Activated naive CD8-positive, alpha-beta T cell treated with anti-CD3 and anti-CD28 coated beads for 36 hours (primary cell): Measurements from ENCODE around the gene DLX3. TPM values are rescaled to one million over a fixed set of nuclear protein-coding genes. Genes with fewer than 3 reads are reported as not detected.

Experiments
- DNase-seq: peaks from one replicate; pipeline ENCODE4 v3.0.0; 2021
- H3K27ac Mint-ChIP-seq: one replicate; pipeline ENCODE4 v1.8.0; 2022; ENCODE audit warnings: mild to moderate bottlenecking, moderate library complexity, mixed read lengths
- H3K27me3 Mint-ChIP-seq: one replicate; pipeline ENCODE4 v1.8.0; 2022; ENCODE audit warnings: mild to moderate bottlenecking, mixed read lengths
- H3K36me3 Mint-ChIP-seq: one replicate; pipeline ENCODE4 v1.8.0; 2021; ENCODE audit warnings: mild to moderate bottlenecking, mixed read lengths
- H3K4me1 Mint-ChIP-seq: one replicate; pipeline ENCODE4 v1.8.0; 2021; ENCODE audit warnings: mixed read lengths
- H3K4me3 Mint-ChIP-seq: one replicate; pipeline ENCODE4 v1.8.0; 2022; ENCODE audit warnings: mild to moderate bottlenecking, moderate library complexity, mixed read lengths
- H3K9me3 Mint-ChIP-seq: one replicate; pipeline ENCODE4 v1.8.0; 2022; ENCODE audit warnings: mixed read lengths
- total RNA-seq, 2 experiments: library from RNA; stranded (reverse); gene quantifications; one replicate each; pipeline ENCODE4 v1.2.3, GENCODE V29; 2021

Gene DLX3
- total RNA-seq, 2 experiments from 2014 or later, result 0.16 to 0.19 TPM

DNA sequence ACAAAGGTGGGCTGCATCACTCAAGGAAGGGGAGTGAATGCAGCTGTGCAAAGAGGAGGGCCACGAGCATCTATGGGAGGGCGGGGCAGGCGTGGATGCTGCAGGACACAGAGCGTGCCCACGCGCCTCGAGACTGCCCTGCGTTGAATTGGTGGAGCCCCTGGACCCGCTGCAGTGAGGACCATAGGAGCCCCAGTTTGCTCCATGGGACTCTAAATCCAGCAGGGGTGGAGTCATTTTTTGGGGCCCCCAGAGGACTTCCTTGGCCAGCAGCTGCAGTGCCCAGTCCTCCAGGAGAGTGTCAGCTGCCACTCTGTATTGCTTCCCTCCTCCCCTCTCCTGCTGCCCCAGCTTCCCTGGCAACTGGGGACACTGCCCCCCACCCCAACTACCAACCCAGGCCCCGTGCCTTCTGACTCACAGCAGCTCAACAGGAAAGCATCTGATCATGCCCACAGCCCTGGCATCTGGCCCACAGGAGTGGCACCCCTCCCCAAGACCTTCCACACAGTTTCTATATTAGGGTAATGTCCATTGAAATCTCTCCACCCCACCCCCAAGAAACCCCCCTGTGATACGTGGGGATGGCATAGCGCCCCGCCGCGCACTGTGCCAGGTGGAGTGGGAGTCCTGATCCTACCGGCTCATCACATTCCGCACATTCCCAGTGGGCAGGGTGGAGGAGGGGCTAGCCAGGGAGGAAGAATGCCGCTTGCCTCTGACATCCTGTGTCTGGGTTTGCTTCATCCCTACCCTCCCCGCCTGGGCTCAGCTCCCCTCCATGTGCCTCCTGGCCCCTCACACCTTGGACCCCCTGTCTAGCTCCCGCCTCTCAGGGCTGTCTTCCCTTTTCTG, 33.1 kb upstream of the DLX3 start:
- DNase-seq, result no peak
- Mint-ChIP-seq H3K27me3 (peaks cover 38% of the 10 kb centered on the region), H3K27ac (no peak overlapping the region), H3K4me3 (no peak overlapping the region), H3K36me3 (no peaks in the 10 kb centered on the region), H3K9me3 (no peaks in the 10 kb centered on the region), H3K4me1 (peaks cover 8% of the 10 kb centered on the region)

DNA sequence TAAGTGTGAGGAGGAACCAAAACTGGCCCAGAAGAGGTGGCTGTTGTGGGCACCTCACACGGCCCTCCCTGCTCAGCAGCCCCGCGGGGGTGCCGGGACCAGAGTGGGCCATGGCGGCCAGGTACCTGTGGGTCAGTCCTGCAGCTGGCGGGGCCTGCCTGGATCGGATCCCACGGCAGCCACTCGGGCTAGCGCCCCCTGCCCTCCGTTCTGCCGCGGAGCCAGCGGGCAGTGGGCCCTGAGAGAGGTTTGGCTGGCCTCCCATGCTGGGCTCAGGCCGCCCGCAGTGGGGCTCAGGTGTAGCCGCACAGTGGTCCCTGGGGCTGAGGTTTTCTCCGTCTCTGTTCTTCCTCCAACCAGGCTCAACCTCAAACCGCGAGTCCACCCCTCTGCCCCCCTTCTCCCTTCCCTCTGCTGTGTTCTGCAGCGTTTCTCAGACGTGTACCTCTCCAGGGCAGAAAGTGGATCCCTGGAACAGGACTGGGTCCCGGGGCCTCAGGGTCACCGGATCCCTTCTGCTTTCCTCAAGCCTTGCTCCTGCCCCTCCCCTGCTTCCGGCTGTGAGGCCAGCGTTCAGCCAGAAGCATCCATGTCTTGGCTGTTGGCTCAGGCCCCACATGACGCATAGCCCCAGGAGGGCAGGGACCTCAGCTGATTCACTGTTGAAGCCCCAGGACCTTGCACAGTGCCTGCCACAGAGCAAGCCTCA, 32.3 kb upstream of the DLX3 start:
- DNase-seq, result no peak
- Mint-ChIP-seq H3K9me3 (no peaks in the 10 kb centered on the region), H3K27ac (no peak overlapping the region), H3K36me3 (no peaks in the 10 kb centered on the region), H3K27me3 (peaks cover 38% of the 10 kb centered on the region), H3K4me1 (peaks cover 8% of the 10 kb centered on the region), H3K4me3 (no peak overlapping the region)

GRCh38 chr17:50026837-50027171, 31.8 kb upstream of the DLX3 start:
- H3K4me1 Mint-ChIP-seq, result peaks cover 8% of the 10 kb centered on the region
- H3K27me3 Mint-ChIP-seq, result peaks cover 42% of the 10 kb centered on the region
- DNase-seq, result peak; percentile 74
- H3K4me3 Mint-ChIP-seq, result no peak overlapping the region
- no peaks in the 10 kb centered on the region for H3K36me3 Mint-ChIP-seq
- H3K9me3 Mint-ChIP-seq, result no peaks in the 10 kb centered on the region
- no peak overlapping the region for H3K27ac Mint-ChIP-seq

DNA sequence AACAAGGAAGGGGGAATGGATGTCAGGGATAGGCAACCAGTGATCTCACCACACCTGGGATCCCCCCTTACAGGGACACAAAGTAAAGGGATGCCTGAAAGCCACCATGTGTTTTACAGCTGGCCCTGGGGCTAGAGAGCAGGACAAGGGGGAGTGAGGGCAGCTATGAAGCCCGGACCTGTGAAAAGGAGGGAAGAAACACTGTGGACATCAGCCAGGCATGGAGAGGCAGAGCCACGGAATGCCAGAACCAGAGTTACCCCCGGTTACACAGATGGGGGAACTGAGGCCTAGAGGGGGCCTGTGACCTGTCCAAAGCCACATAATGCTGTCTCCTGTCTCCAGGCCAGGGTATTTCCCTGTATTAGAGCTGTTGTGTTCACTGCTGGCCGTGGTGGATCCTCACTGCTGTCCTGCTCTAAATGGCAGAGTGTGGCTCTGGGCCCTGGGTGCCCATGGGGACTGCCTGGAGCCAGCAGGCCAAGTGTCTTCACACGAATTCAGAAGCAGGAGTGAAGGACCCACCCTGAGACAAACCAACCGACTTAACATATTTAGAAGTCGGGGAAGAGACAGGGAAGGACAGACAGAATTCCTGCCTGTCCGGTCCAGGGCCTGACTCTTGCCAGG, 31.1 kb upstream of the DLX3 start:
- H3K36me3 Mint-ChIP-seq, result no peaks in the 10 kb centered on the region
- no peak overlapping the region for H3K27ac Mint-ChIP-seq
- no peaks in the 10 kb centered on the region for H3K9me3 Mint-ChIP-seq
- peaks cover 8% of the 10 kb centered on the region for H3K4me1 Mint-ChIP-seq
- H3K4me3 Mint-ChIP-seq, result no peak overlapping the region
- no peak for DNase-seq
- peaks cover 42% of the 10 kb centered on the region for H3K27me3 Mint-ChIP-seq

DNA sequence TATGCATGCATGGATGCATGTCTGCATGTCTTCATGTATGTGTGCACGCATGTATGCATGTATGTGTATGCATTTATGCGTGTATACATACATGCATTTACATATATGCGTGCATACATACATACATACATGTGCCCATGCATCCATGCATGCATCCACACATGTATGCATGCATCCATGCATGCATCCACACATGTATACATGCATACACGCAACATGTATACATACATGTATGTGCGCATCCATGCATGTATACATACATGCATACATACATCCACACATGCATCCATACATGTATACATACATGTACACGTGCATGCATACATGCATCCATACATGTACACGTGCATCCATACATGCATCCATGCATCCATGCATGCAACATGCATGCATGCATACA, 29.8 kb upstream of the DLX3 start:
- Mint-ChIP-seq H3K27ac (no peak overlapping the region), H3K4me3 (no peak overlapping the region), H3K36me3 (no peaks in the 10 kb centered on the region), H3K9me3 (no peaks in the 10 kb centered on the region), H3K4me1 (peaks cover 8% of the 10 kb centered on the region), H3K27me3 (peaks cover 35% of the 10 kb centered on the region)
- DNase-seq, result no peak

DNA sequence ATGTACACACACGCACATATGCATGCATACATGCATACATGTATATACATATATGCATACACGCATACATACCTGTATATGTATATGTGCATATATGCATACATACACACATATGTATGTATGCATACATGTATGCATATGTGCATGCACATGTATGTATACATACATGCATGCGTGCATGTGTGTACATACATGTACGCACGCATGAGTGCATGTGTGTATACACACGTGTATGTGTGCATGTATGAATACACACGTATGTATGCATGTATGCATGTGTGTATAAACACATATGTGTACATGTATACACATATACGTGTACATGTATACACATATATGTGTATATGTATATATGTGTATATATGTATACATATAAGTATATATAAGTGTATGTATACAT, 28.5 kb upstream of the DLX3 start:
- Mint-ChIP-seq H3K36me3 (no peaks in the 10 kb centered on the region), H3K4me1 (peaks cover 6% of the 10 kb centered on the region), H3K27me3 (peaks cover 33% of the 10 kb centered on the region), H3K27ac (no peak overlapping the region), H3K9me3 (no peaks in the 10 kb centered on the region), H3K4me3 (no peak overlapping the region)
- DNase-seq, result no peak

DNA sequence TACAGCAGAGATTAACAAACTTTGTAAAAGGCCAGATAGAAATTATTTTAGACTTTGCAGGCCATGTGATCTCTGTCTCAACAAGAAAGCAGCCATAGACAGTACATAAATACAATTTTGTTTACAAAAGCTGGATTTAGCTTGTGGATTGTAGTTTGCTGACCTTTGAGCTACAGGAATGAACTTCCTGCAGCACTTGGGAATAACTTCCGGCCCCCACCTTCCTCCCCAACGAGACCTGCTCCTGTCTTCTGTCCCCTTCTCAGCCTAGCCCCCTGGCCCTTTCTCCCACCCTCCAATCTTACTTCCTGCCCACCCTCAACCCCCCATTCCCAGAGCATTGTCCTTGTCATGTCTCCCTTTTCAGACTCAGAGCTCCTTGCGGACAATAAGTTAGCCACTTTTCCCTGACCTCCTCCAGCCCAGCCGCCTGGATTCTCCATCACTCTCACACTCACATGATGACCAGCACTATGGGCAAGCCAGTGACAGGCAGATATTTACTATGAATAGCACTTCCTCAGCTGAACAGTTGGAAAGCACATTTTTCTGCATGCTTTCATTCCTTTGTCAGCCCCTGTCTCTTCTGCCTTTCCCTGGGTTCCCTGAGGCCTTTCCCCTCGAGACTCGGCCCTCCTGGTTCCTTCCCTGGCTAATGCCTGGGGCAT, 27.6 kb upstream of the DLX3 start:
- H3K27me3 Mint-ChIP-seq, result peaks cover 24% of the 10 kb centered on the region

DNA sequence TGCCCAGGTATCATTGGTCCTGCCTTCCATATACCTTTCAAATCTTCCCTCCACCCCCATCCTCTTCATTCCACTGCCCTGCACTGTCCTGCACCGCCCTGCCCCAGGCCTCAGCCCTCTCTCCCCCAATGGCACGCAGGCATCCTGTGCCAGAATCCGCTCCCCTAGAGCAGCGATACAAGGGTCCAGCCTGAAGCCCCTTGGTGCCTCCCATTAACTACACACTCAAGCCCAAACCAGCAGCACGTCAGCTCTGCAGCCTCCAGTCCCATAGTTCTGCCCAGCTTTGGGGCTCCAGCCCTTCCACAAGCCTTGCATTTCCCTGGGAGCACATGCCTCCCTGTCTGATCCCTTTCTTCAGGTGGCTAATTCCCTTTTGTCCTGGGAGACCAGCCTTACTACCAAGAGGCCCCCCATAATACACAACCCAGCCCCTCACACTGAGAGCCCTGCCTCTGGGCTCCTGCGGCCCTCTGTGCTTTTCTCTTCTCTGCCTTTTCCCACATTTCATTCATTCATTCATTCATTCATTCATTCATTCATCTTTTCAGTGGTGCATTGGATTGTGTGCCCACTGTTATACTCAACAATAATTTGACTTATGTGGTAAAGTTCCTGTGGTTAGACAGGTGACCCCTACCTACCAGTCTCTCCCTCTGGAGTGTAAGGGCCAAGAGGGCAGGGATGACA, 26.8 kb upstream of the DLX3 start:
- Mint-ChIP-seq H3K4me1 (peaks cover under 1% of the 10 kb centered on the region), H3K4me3 (no peak overlapping the region), H3K9me3 (no peaks in the 10 kb centered on the region), H3K36me3 (no peaks in the 10 kb centered on the region), H3K27ac (no peak overlapping the region), H3K27me3 (peaks cover 21% of the 10 kb centered on the region)
- DNase-seq, result no peak

More for the DNA sequence above, 27.6 kb upstream of the DLX3 start:
- Mint-ChIP-seq H3K27ac (no peak overlapping the region), H3K9me3 (no peaks in the 10 kb centered on the region), H3K4me1 (peaks cover 5% of the 10 kb centered on the region), H3K36me3 (no peaks in the 10 kb centered on the region), H3K4me3 (no peak overlapping the region)
- no peak for DNase-seq

- DNase-seq, result no peak
- Mint-ChIP-seq H3K36me3 (no peaks in the 10 kb centered on the region), H3K9me3 (no peaks in the 10 kb centered on the region), H3K27me3 (peaks cover 25% of the 10 kb centered on the region), H3K27ac (no peak overlapping the region), H3K4me3 (no peak overlapping the region), H3K4me1 (no peaks in the 10 kb centered on the region)
These were observed 26.0 kb upstream of the DLX3 start for GRCh38 chr17:50020841-50021599.

- peaks cover 9% of the 10 kb centered on the region for H3K9me3 Mint-ChIP-seq
- H3K27me3 Mint-ChIP-seq, result peaks cover 25% of the 10 kb centered on the region
- no peak overlapping the region for H3K27ac Mint-ChIP-seq
- no peak overlapping the region for H3K4me3 Mint-ChIP-seq
- no peaks in the 10 kb centered on the region for H3K36me3 Mint-ChIP-seq
- no peaks in the 10 kb centered on the region for H3K4me1 Mint-ChIP-seq
- no peak for DNase-seq
These were observed 23.9 kb upstream of the DLX3 start for GRCh38 chr17:50018909-50019308.

GRCh38 chr17:50015146-50015545, 20.1 kb upstream of the DLX3 start:
- Mint-ChIP-seq H3K4me3 (no peak overlapping the region), H3K36me3 (no peaks in the 10 kb centered on the region), H3K27ac (no peak overlapping the region), H3K9me3 (peaks cover 19% of the 10 kb centered on the region), H3K27me3 (peaks cover 26% of the 10 kb centered on the region), H3K4me1 (no peaks in the 10 kb centered on the region)
- DNase-seq, result no peak

DNA sequence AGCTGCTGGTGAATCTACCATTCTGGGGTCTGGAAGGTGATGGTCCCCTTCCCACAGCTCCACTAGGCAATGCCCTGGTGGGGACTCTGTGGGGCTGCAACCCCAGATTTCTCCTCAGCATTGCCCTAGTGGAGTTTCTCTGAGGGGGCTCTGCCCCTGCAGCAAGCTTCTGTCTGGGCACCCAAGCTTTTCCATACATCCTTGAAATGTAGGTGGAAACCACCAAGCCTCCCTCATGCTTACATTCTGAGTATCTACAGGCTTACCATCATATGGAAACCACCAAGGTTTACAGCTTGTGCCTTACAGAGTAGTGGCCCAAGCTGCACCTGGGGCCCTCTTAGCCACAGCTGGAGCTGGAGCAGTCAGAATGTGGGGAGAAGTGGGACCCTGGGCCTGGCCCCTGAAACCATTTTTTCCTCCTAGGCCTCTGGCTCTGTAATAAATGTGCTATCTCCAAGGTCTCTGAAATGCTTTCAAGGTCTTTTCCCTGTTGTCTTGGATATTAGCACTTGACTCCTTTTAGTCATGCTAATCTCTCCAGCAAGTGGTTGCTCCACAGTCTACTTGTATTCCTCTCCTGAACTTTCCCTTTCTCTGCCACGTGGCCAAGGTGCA, 19.6 kb upstream of the DLX3 start:
- no peak for DNase-seq
- no peak overlapping the region for H3K4me3 Mint-ChIP-seq
- H3K9me3 Mint-ChIP-seq, result peaks cover 20% of the 10 kb centered on the region
- no peaks in the 10 kb centered on the region for H3K36me3 Mint-ChIP-seq
- peaks cover 32% of the 10 kb centered on the region for H3K27me3 Mint-ChIP-seq
- no peak overlapping the region for H3K27ac Mint-ChIP-seq
- no peaks in the 10 kb centered on the region for H3K4me1 Mint-ChIP-seq

DNA sequence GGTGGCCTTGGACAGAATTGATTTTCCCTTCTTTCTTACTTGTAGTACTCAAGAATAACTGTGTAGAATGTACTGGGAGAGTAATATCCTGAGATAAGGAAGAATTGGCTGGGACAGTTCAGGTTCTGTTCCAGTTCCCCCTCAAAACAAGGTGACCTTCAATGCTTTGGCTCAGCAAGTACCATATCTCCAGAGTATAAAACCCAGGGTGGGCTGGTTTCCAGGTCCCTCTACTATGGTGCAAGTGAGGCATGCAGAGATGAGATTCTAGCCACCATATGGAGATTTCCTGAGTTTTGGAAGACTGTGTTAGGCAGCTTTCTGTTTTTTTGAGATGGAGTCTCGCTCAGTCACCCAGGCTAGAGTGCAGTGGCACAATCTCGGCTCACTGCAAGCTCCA, 18.1 kb upstream of the DLX3 start:
- Mint-ChIP-seq H3K9me3 (peaks cover 30% of the 10 kb centered on the region), H3K36me3 (no peaks in the 10 kb centered on the region), H3K4me1 (no peaks in the 10 kb centered on the region), H3K27ac (no peak overlapping the region), H3K27me3 (peaks cover 33% of the 10 kb centered on the region), H3K4me3 (no peak overlapping the region)
- DNase-seq, result no peak

DNA sequence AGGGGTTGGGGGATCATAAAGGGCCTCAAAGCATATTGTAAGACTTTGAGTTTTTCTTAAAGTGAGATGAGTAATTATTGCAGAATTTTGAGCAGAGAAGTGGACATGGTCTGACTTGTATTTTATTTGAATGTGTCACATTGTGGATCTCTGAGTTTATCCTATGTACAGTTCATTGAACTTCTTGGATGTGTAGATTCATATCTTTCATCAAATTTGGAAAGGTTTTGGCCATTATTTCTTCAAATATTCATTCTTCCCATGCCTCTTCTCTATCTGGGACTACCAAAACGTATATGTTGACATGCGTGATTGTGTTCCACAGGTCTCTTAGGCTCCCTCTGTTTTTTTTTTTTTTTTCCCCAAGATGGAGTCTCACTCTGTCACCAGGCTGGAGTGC, 14.3 kb upstream of the DLX3 start:
- H3K27ac Mint-ChIP-seq, result no peak overlapping the region
- no peaks in the 10 kb centered on the region for H3K4me1 Mint-ChIP-seq
- no peak for DNase-seq
- H3K27me3 Mint-ChIP-seq, result peaks cover 40% of the 10 kb centered on the region
- H3K9me3 Mint-ChIP-seq, result peaks cover 23% of the 10 kb centered on the region
- H3K36me3 Mint-ChIP-seq, result no peaks in the 10 kb centered on the region
- no peak overlapping the region for H3K4me3 Mint-ChIP-seq
